ENCODE data around the gene SEC22C. TPM values are rescaled to one million over a fixed set of nuclear protein-coding genes. Genes with fewer than 3 reads are reported as not detected.

SEC22C gene
- total RNA-seq, 1 donor from 2014 or later = 42.6 TPM

- DNase-seq (ENCODE audit: low spot score in 2 of 2, unreplicated experiment in 2 of 2) = no peak
- H3K36me3 Mint-ChIP-seq = no peaks in the 10 kb centered on the region
- H3K4me3 Mint-ChIP-seq = no peak overlapping the region
- no peaks in the 10 kb centered on the region for H3K9me3 Mint-ChIP-seq
- no peaks in the 10 kb centered on the region for H3K27me3 Mint-ChIP-seq (ENCODE audit: low read depth)
- H3K27ac Mint-ChIP-seq = no peak overlapping the region
- peaks cover 5% of the 10 kb centered on the region for H3K4me1 Mint-ChIP-seq
- TF ChIP-seq, protein P1, sequence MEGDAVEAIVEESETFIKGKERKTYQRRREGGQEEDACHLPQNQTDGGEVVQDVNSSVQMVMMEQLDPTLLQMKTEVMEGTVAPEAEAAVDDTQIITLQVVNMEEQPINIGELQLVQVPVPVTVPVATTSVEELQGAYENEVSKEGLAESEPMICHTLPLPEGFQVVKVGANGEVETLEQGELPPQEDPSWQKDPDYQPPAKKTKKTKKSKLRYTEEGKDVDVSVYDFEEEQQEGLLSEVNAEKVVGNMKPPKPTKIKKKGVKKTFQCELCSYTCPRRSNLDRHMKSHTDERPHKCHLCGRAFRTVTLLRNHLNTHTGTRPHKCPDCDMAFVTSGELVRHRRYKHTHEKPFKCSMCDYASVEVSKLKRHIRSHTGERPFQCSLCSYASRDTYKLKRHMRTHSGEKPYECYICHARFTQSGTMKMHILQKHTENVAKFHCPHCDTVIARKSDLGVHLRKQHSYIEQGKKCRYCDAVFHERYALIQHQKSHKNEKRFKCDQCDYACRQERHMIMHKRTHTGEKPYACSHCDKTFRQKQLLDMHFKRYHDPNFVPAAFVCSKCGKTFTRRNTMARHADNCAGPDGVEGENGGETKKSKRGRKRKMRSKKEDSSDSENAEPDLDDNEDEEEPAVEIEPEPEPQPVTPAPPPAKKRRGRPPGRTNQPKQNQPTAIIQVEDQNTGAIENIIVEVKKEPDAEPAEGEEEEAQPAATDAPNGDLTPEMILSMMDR (IDR thresholded peaks at IDR 0.05; ENCODE audit: unreplicated experiment) = no peak
Observed at GRCh38 chr3:42531470-42531869, 50.3 kb downstream of the SEC22C start.

- no peak for DNase-seq (ENCODE audit: low spot score in 2 of 2, unreplicated experiment in 2 of 2)
- Mint-ChIP-seq H3K9me3 (no peaks in the 10 kb centered on the region), H3K4me3 (no peak overlapping the region), H3K27me3 (ENCODE audit: low read depth) (no peaks in the 10 kb centered on the region), H3K27ac (no peak overlapping the region), H3K4me1 (peaks cover 5% of the 10 kb centered on the region), H3K36me3 (no peaks in the 10 kb centered on the region)
- TF ChIP-seq, protein P1 (IDR thresholded peaks at IDR 0.05; ENCODE audit: unreplicated experiment) = no peak
Observed at GRCh38 chr3:42530073-42530472, 51.7 kb downstream of the SEC22C start.

DNA sequence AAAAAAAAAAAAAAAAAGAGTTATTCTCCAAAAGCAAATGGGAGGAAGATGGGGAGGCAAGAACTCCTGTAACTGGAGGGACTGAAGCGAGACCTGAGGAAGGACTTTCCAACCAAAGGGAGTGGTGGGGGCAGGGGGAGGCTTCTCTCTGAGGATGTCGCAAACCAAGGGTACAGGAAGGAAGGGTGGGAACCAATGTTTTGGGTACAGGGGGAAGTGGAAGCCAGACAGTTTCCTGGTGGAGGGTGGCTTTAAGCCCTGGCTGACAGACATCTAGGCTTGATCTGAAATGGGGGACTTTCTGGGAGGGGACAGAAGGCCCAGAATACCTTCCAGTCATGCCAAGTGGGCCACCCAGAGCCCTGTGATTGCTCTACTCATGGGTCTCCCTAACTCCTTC, 52.3 kb downstream of the SEC22C start:
- no peaks in the 10 kb centered on the region for H3K36me3 Mint-ChIP-seq
- peaks cover 5% of the 10 kb centered on the region for H3K4me1 Mint-ChIP-seq
- no peaks in the 10 kb centered on the region for H3K27me3 Mint-ChIP-seq (ENCODE audit: low read depth)
- no peaks in the 10 kb centered on the region for H3K9me3 Mint-ChIP-seq
- TF ChIP-seq, protein P1 (IDR thresholded peaks at IDR 0.05; ENCODE audit: unreplicated experiment) = no peak
- no peak overlapping the region for H3K27ac Mint-ChIP-seq
- H3K4me3 Mint-ChIP-seq = no peak overlapping the region
- DNase-seq (ENCODE audit: low spot score in 2 of 2, unreplicated experiment in 2 of 2) = no peak

DNA sequence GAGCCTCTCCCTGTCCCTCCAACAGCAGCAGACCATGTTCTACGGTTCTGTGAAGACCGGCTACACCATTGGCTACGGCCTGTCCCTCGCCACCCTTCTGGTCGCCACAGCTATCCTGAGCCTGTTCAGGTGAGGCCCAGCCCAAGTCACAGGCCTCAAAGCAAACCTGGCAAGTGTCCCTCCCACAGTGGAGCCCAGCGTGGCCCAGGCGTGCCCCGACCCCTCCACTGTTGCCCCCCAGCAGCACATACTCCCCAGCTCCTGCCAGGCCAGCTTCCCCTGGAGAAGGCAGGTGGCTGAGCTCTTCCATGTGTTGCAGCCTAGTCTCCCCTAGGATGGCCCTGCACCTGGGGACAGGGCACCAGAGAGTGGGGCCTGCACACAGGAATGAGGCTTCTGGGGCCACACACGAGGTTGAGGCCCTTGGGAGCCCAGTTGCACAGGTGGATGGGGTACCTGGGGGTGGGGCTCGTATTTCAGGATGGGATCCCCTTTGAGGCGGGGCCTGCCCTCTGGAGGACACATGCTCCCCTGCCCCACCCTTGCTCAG, 54.3 kb downstream of the SEC22C start:
- TF ChIP-seq, protein P1 (IDR thresholded peaks at IDR 0.05; ENCODE audit: unreplicated experiment) = no peak
- no peaks in the 10 kb centered on the region for H3K9me3 Mint-ChIP-seq
- H3K4me1 Mint-ChIP-seq = no peaks in the 10 kb centered on the region

DNA sequence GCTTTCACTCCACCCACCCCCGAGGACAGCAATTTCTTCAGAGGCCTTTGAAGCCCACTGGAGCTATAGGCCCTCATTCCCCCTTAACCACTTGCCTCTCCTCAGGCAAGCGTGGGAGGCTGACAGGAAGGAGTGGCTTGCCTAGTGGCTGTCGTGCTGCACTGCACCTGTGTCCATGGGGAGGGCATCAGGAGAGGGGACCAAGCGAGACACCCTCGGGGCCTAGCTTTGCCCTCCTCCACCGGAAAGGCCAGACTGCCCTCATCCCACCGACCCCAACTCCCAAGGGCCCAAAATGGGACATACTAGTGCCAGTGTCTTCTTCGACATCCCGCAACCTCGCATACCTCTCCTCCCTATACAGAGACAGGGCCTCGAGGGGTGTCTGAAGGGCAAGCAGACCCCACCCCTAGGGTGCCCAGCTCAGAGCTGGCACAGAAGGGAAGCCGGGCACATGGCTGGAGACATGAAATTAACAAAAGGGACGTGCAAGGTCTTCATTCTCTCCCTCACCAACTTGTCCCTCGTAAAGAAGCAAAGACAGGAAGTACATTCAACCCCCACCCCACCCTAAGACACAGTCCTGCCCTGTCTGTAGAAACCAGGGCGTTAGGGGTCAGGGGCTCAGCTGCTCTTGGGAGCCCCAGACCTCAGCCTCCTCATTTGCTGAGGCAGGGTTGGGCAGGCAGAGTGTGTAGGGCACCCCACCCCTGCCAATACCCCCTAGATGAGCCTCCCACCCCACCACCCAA, 55.0 kb downstream of the SEC22C start:
- TF ChIP-seq, protein P1 (IDR thresholded peaks at IDR 0.05; ENCODE audit: unreplicated experiment) = no peak
- Mint-ChIP-seq H3K36me3 (no peaks in the 10 kb centered on the region), H3K27me3 (ENCODE audit: low read depth) (no peaks in the 10 kb centered on the region), H3K4me1 (no peaks in the 10 kb centered on the region), H3K27ac (no peak overlapping the region), H3K4me3 (no peak overlapping the region), H3K9me3 (no peaks in the 10 kb centered on the region)
- no peak for DNase-seq (ENCODE audit: low spot score in 2 of 2, unreplicated experiment in 2 of 2)

More for the DNA sequence above, 54.3 kb downstream of the SEC22C start:
- H3K4me3 Mint-ChIP-seq = no peak overlapping the region
- no peaks in the 10 kb centered on the region for H3K27me3 Mint-ChIP-seq (ENCODE audit: low read depth)
- H3K27ac Mint-ChIP-seq = no peak overlapping the region
- no peak for DNase-seq (ENCODE audit: low spot score in 2 of 2, unreplicated experiment in 2 of 2)
- no peaks in the 10 kb centered on the region for H3K36me3 Mint-ChIP-seq
